NB4 (cell line): ENCODE results near the gene MS4A4A.

Experiments
- MYC ChIP-seq: IDR thresholded peaks from 2 replicates; pipeline ENCODE4 v1.6.1; 2011; ENCODE audit warnings: low read depth, low read length
- POLR2A ChIP-seq: IDR thresholded peaks from 2 replicates; pipeline ENCODE4 v1.6.1; 2011; ENCODE audit warnings: mild to moderate bottlenecking; ENCODE audit not compliant: insufficient read length; ENCODE audit errors: extremely low read depth
- TF ChIP-seq, protein P1 (sequence below): IDR thresholded peaks from one replicate; pipeline ENCODE4 v1.5.1; 2012; ENCODE audit warnings: low read depth, low read length
- TF ChIP-seq, protein P2 (sequence below): IDR thresholded peaks from 2 replicates; pipeline ENCODE4 v1.6.1; 2011; ENCODE audit warnings: low read depth, low read length

DNA sequence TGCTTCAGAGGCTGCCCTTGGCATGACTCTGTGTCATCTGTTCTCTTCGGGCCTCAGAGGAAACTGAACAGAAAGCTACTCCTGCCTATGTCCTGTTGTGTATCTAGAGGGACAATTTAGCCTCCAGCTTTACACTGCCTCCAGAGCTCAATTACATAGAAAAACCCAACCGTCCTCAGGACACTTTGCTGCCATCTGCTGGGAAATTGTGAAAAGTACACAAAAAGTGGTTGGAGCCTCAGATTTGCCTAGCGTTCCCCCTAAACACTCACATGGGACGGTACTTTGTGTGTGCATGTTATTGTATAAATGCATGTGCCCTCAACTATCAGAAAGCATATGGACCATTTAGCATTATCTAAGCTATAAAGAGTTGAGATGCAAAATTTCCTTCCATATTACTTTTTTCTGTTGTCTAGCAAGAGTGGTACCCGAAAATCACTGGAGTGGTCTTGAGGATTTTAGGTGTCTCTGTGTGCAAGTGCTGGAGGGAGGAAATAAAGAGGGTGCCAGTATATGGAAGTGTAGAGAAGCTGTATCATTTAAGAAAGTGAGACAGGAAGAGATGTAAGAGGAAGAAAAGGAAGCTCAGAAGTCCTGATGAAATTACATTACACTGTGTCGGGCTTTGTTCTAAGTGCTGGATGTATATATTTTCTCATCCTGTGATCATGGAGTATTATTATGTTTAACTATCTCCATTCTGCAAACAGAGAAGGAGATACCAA, 28.8 kb upstream of the MS4A4A start:
- TF ChIP-seq, protein P1, sequence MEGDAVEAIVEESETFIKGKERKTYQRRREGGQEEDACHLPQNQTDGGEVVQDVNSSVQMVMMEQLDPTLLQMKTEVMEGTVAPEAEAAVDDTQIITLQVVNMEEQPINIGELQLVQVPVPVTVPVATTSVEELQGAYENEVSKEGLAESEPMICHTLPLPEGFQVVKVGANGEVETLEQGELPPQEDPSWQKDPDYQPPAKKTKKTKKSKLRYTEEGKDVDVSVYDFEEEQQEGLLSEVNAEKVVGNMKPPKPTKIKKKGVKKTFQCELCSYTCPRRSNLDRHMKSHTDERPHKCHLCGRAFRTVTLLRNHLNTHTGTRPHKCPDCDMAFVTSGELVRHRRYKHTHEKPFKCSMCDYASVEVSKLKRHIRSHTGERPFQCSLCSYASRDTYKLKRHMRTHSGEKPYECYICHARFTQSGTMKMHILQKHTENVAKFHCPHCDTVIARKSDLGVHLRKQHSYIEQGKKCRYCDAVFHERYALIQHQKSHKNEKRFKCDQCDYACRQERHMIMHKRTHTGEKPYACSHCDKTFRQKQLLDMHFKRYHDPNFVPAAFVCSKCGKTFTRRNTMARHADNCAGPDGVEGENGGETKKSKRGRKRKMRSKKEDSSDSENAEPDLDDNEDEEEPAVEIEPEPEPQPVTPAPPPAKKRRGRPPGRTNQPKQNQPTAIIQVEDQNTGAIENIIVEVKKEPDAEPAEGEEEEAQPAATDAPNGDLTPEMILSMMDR, result peak; percentile 53
- TF ChIP-seq POLR2A (no peak), MYC (no peak)
- TF ChIP-seq, protein P2, sequence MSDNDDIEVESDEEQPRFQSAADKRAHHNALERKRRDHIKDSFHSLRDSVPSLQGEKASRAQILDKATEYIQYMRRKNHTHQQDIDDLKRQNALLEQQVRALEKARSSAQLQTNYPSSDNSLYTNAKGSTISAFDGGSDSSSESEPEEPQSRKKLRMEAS, result no peak
